Smooth muscle cell (in vitro differentiated cells): ENCODE results near the gene KNDC1. TPM values are rescaled to one million over a fixed set of nuclear protein-coding genes. Genes with fewer than 3 reads are reported as not detected.
A peak's percentile ranks its signal among the peaks of the same experiment; 100 is the strongest.
"Not testable (repeated sequence)": the region's sequence is repeated elsewhere in the genome, so short reads cannot be mapped to it uniquely, and the experiment has no call there.

Source experiments
- DNase-seq: peaks from one replicate; lab custom pipeline; 2025; ENCODE audit not compliant: unreplicated experiment; lab: John Stamatoyannopoulos, UW
- H2AFZ ChIP-seq: fragments of 200-600 bp; sonication (generic); 2 replicates; pipeline ENCODE4 v1.6.0; 2016; ENCODE audit warnings: antibody characterized with exemption, low read depth, mild to moderate bottlenecking
- H3F3A ChIP-seq: fragments of 200-600 bp; sonication (generic); 2 replicates; pipeline ENCODE4 v1.6.0; 2017; ENCODE audit warnings: antibody characterized with exemption, low read depth
- H3K27ac ChIP-seq: fragments of 200-600 bp; sonication (generic); 2 replicates; pipeline ENCODE4 v1.5.1; 2016; ENCODE audit warnings: low read depth, mild to moderate bottlenecking
- H3K27me3 ChIP-seq: fragments of 200-600 bp; sonication (generic); 2 replicates; pipeline ENCODE4 v1.6.1; 2016; ENCODE audit warnings: low read depth, mild to moderate bottlenecking
- H3K36me3 ChIP-seq: fragments of 200-600 bp; sonication (generic); 2 replicates; pipeline ENCODE4 v1.5.1; 2016; ENCODE audit warnings: low read depth
- H3K4me1 ChIP-seq: fragments of 200-600 bp; sonication (generic); 2 replicates; pipeline ENCODE4 v1.5.1; 2016; ENCODE audit warnings: low read depth
- H3K4me2 ChIP-seq: fragments of 200-600 bp; sonication (generic); 2 replicates; pipeline ENCODE4 v1.6.0; 2016; ENCODE audit warnings: mild to moderate bottlenecking
- H3K4me3 ChIP-seq: fragments of 200-600 bp; sonication (generic); 2 replicates; pipeline ENCODE4 v1.5.1; 2016; ENCODE audit warnings: mild to moderate bottlenecking
- H3K79me2 ChIP-seq: fragments of 200-600 bp; sonication (generic); 2 replicates; pipeline ENCODE4 v1.6.0; 2016; ENCODE audit warnings: low read depth, mild to moderate bottlenecking
- H3K9ac ChIP-seq: fragments of 200-600 bp; sonication (generic); 2 replicates; pipeline ENCODE4 v1.6.0; 2016; ENCODE audit warnings: low read depth
- H3K9me3 ChIP-seq: fragments of 200-600 bp; sonication (generic); replicated peaks from 2 replicates; pipeline ENCODE4 v1.5.1; 2016; ENCODE audit warnings: low read depth
- H4K20me1 ChIP-seq: fragments of 200-600 bp; sonication (generic); 2 replicates; pipeline ENCODE4 v1.6.0; 2016; ENCODE audit warnings: low read depth
- CTCF ChIP-seq: fragments of 200-600 bp; sonication (generic); IDR thresholded peaks from 2 replicates; pipeline ENCODE4 v1.5.1; 2017; ENCODE audit warnings: borderline replicate concordance, mild to moderate bottlenecking, antibody characterized with exemption; ENCODE audit not compliant: insufficient read depth, poor library complexity, severe bottlenecking
- WGBS: methylation state at CpG from one replicate; pipeline ENCODE4 v1.1.7; 2016; ENCODE audit warnings: low lambda C conversion rate; 5-methylcytosine and 5-hydroxymethylcytosine counted together
- polyA plus RNA-seq: library from polyadenylated mRNA; unstranded; fragments of >200 nt; fragmentation: Nextera tagmentation; extraction: Ambion mirVana; gene quantifications from 2 replicates; pipeline ENCODE4 v1.2.1, GENCODE V29; 2016
- total RNA-seq: library from RNA; depleted of rRNA; stranded (reverse); fragments of >200 nt; gene quantifications from 2 replicates; pipeline ENCODE4 v1.2.3, GENCODE V29; 2014

The KNDC1 gene
- total and polyA plus RNA-seq, 2 experiments from 2014 or later, result 2.3 to 3.1 TPM

GRCh38 chr10:133150226-133150625 is 9.8 kb upstream of the KNDC1 start:
- Histone ChIP-seq H3K27ac (no peak overlapping the region), H4K20me1 (no peaks in the 10 kb centered on the region), H3F3A (no peaks in the 10 kb centered on the region), H3K9me3 (no peaks in the 10 kb centered on the region), H3K4me3 (no peak overlapping the region), H3K4me1 (peaks cover 7% of the 10 kb centered on the region), H3K79me2 (no peaks in the 10 kb centered on the region), H2AFZ (no peak overlapping the region), H3K9ac (no peak overlapping the region), H3K27me3 (no peaks in the 10 kb centered on the region), H3K36me3 (no peaks in the 10 kb centered on the region), H3K4me2 (no peak overlapping the region)
- DNase-seq, result no peak
- TF ChIP-seq CTCF, result no peak
- WGBS, result 98% methylated on average over 8 of the region's 8 CpGs

- H3K4me2 ChIP-seq, result no peak overlapping the region
- H3K4me1 ChIP-seq, result peaks cover 7% of the 10 kb centered on the region
- no peak overlapping the region for H2AFZ ChIP-seq
- H4K20me1 ChIP-seq, result no peaks in the 10 kb centered on the region
- H3K27ac ChIP-seq, result no peak overlapping the region
- H3K36me3 ChIP-seq, result no peaks in the 10 kb centered on the region
- TF ChIP-seq CTCF, result no peak
- H3K27me3 ChIP-seq, result no peaks in the 10 kb centered on the region
- no peak overlapping the region for H3K4me3 ChIP-seq
- H3K79me2 ChIP-seq, result no peaks in the 10 kb centered on the region
- WGBS, result 88% methylated on average over 11 of the region's 12 CpGs
- DNase-seq, result no peak
- H3K9me3 ChIP-seq, result no peaks in the 10 kb centered on the region
- no peaks in the 10 kb centered on the region for H3F3A ChIP-seq
- H3K9ac ChIP-seq, result no peak overlapping the region
These were observed 9.4 kb upstream of the KNDC1 start for GRCh38 chr10:133150656-133151055.

GRCh38 chr10:133151071-133151470 is 8.9 kb upstream of the KNDC1 start:
- H3K4me3 ChIP-seq, H3K4me1 ChIP-seq, H3K9ac ChIP-seq, H4K20me1 ChIP-seq, DNase-seq, H3K27me3 ChIP-seq, H3K4me2 ChIP-seq, H3K36me3 ChIP-seq, H3F3A ChIP-seq, H2AFZ ChIP-seq, H3K9me3 ChIP-seq, H3K27ac ChIP-seq, H3K79me2 ChIP-seq: not testable (repeated sequence)
- WGBS, result 69% methylated on average over 3 of the region's 3 CpGs

- Histone ChIP-seq H3K9me3 (no peaks in the 10 kb centered on the region), H3K4me3 (no peak overlapping the region), H3K4me1 (peaks cover 7% of the 10 kb centered on the region), H3K79me2 (no peaks in the 10 kb centered on the region), H3K36me3 (no peaks in the 10 kb centered on the region), H2AFZ (no peak overlapping the region), H3K4me2 (peak overlapping the region; percentile 35), H4K20me1 (no peaks in the 10 kb centered on the region), H3F3A (no peaks in the 10 kb centered on the region), H3K27me3 (no peaks in the 10 kb centered on the region), H3K27ac (no peak overlapping the region), H3K9ac (no peak overlapping the region)
- TF ChIP-seq CTCF, result no peak
- WGBS, result 16% methylated on average over 9 of the region's 9 CpGs
- no peak for DNase-seq
These were observed 8.5 kb upstream of the KNDC1 start for GRCh38 chr10:133151543-133151972.
